D721Med (cell line): Measurements from ENCODE around the gene BMP4.
"Not testable (repeated sequence)": the region's sequence is repeated elsewhere in the genome, so short reads cannot be mapped to it uniquely, and the experiment has no call there.

Source experiments
- DNase-seq: peaks from one replicate; pipeline ENCODE4 v3.0.0; 2011; ENCODE audit warnings: low spot score; ENCODE audit not compliant: insufficient read length
- FAIRE-seq: peaks from 2 replicates; lab custom pipeline; 2011; peaks lifted over from hg19 to GRCh38; lab: Jason Lieb, UNC
- TF ChIP-seq, protein P1 (sequence below): IDR thresholded peaks from 2 replicates; pipeline ENCODE4 v1.5.1; 2012; ENCODE audit warnings: mild to moderate bottlenecking, control low read depth; ENCODE audit not compliant: insufficient read depth; ENCODE audit errors: missing control alignments

Gene BMP4

DNA sequence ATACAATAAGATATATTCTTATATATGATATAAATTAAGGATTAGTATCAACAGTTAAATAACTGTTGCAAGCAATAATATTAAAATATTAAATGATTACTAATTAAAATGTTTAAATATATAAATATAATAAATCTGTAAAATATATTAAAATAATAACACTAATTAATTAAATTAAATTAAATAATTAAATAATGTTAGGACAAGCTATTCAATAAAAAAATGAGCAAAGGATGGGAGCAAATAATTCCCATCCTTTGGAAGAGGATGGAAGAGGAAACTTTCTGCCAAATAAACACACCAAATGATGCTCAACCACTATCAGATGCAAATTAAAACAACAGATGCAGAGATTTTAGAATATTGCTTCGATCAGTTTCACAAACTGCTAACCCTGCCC lies 39.4 kb upstream of the BMP4 start:
- FAIRE-seq, result no peak
- DNase-seq, result no peak
- TF ChIP-seq, protein P1, sequence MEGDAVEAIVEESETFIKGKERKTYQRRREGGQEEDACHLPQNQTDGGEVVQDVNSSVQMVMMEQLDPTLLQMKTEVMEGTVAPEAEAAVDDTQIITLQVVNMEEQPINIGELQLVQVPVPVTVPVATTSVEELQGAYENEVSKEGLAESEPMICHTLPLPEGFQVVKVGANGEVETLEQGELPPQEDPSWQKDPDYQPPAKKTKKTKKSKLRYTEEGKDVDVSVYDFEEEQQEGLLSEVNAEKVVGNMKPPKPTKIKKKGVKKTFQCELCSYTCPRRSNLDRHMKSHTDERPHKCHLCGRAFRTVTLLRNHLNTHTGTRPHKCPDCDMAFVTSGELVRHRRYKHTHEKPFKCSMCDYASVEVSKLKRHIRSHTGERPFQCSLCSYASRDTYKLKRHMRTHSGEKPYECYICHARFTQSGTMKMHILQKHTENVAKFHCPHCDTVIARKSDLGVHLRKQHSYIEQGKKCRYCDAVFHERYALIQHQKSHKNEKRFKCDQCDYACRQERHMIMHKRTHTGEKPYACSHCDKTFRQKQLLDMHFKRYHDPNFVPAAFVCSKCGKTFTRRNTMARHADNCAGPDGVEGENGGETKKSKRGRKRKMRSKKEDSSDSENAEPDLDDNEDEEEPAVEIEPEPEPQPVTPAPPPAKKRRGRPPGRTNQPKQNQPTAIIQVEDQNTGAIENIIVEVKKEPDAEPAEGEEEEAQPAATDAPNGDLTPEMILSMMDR, result no peak

GRCh38 chr14:53993920-53994607 lies 37.4 kb upstream of the BMP4 start:
- DNase-seq (no peak), FAIRE-seq (no peak)
- TF ChIP-seq, protein P1, result no peak

GRCh38 chr14:53990978-53991377 lies 34.4 kb upstream of the BMP4 start:
- no peak for DNase-seq
- TF ChIP-seq, protein P1, result no peak
- FAIRE-seq, result no peak

DNA sequence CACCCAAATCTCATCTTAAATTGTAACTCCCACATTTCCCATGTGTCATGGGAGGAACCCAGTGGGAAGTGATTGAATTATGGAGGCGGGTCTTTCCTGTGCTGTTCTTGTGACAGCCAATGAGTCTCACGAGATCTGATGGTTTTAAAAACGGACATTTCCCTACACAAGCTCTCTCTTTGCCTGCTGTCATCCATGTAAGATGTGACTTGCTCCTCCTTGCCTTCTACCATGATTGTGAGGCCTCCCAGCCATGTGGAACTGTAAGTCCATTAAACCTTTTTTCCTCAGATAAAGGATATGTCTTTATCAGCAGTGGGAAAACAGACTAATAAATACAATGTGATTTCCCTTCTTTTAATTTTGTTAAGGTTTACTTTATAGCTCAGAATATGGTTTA lies 30.1 kb upstream of the BMP4 start:
- not testable (repeated sequence) for FAIRE-seq, DNase-seq

DNA sequence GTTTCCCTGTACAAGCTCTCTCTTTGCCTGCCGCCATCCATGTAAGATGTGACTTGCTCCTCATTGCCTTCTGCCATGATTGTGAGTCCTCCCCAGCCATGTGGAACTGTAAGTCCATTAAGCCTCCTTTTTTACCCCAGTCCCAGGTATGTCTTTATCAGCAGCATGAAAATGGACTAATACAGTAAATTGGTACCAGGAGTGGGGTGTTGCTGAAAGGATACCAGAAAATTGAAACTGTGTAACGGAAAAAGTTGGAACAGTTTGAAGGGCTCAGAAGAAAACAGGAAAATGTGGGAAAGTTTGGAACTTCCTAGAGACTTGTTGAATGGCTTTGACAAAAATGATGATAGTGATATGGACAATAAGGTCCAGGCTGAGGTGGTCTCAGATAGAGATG lies 28.3 kb upstream of the BMP4 start:
- not testable (repeated sequence) for FAIRE-seq, DNase-seq

DNA sequence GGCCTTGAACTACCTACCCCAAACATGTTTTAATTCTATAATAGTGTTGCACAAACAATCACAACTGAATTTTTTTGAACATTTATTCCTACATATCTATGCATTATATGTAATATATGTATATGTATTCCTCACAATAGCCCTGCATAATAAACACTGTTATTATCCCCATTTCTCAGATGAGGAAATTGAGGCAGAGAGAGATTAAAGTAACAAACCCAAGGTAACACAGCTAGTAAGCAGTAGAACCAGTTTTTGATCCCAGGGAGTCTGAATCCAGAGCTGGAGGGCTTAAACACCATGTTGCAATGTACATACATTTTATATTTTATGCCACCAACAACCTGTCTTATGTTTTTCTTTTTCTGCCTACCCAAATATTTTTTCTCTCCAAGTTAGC lies 26.5 kb upstream of the BMP4 start:
- no peak for DNase-seq
- TF ChIP-seq, protein P1, result no peak
- no peak for FAIRE-seq

DNA sequence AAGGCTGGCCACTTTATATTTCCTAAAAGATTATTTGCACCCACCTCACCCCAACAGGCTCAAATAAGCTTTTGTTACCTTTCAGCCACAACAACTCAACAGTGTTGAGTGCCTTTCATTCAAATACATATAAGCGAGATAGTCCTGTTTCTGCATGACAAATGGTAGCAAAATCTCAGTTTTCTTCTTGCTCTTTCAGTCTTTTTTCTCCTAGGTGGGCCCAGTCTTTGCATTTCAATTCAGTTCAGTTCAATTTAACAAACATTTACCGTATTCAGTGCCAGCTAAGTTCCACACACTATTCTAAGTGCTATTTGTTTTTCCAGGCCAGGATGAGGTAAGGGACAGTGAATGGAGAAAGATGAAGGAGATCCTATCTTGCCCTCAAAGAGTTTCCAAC lies 25.9 kb upstream of the BMP4 start:
- FAIRE-seq (no peak), DNase-seq (no peak)
- TF ChIP-seq, protein P1, result no peak

DNA sequence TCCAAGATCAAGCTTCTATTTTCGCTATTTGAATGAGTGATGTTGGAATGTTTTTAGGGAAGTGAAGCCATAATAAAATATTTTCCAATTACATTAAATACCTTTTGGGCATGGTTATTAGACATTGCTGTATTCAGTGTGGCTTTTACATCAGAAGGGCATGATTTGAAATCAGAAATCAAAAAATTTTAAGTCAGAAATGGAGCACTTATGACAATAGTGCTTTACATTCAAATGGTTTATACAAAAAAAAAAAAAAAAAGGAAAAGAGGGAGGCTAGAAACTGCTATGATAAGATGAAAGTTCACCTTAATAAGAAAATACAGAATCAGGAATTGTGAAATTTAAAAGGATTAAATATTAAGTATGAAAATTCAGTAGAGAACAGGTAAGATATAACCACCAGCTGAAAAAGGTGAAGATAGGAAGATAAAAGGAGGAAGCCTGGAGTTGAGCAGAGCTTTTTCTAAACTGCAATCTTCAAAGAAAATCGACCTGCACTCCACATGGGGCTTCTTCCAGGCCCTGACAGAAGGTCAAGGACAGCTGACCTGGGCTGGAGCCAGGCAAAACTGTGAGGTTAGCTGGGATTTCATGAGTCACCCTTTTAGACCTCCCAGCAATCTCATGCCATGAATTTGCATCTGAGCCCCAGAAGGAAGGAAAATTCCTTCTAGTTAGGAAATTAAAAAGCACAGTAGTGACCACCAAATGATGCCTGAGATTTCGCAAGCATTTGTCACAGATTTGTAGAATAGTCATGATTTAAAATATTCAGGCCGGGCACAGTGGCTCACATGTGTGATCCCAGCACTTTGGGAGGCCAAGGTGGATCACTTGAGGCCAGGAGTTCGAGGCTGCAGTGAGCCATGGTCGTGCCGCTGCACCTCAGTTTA lies 23.4 kb upstream of the BMP4 start:
- DNase-seq (no peak), FAIRE-seq (no peak)
- TF ChIP-seq, protein P1, result no peak
